SIG-M5 (cell line): Measurements from ENCODE around the gene CBLB.
"Not testable (repeated sequence)": the region's sequence is repeated elsewhere in the genome, so short reads cannot be mapped to it uniquely, and the experiment has no call there.

Source experiments
- DNase-seq: peaks from one replicate; lab custom pipeline; 2025; lab: John Stamatoyannopoulos, UW

Gene CBLB

DNA sequence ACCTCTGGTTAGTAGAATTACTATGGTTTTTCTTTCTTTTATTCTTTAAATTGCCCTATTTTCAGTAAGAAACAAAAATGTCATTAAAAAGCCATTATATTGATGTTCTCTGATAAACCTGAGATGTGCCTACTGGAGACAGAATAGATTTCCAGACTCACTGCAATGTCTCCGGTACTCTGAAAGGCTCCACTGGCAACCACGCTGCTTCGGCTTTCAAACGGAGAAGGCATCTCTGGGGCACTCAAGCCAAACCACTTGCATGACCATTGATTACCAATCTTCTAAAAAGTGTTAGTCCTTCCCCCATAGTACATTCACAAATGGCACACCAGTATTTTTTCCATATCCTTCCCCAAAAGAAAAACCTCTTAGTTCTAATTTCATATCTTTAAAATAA lies 82.6 kb downstream of the CBLB start:
- no peak for DNase-seq

GRCh38 chr3:105785803-105786202 lies 83.0 kb downstream of the CBLB start:
- no peak for DNase-seq

DNA sequence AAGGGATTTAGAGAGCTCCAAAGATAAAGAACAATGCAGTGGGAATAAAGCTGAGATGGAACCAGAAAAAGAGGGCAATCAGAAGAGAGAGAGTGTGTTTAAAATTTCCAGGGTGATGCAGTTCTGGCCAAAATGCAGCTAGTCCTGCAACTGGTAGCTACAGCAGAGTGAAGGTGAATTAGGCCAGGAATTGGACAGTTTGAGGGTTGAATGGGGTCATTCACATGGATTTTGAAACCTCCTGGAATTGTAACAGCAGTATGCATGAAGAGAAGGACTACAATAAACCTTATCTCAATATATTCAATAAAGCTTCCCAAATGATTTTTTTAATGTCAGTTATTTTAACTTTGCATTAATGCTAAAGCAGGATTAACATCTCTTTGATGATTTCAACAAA lies 85.2 kb downstream of the CBLB start:
- DNase-seq = no peak

DNA sequence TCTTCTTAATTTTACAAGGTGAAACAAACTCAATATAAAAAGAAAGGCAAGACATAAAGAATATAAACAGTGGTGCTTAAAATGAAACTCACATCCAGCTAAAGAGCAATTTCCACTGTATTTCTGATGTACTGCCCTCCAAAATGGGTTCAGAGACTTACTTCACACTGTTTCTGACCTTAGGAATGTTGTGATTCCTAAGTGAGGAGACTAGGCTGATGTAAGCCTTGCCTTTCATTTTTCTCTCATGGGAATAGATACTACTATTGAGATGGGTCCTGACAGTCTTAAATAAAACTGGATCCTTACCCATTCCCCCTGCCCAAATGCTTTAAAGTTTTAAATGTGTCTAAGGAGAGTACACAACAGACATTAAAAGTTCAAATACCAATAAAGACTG lies 86.9 kb downstream of the CBLB start:
- DNase-seq = no peak

DNA sequence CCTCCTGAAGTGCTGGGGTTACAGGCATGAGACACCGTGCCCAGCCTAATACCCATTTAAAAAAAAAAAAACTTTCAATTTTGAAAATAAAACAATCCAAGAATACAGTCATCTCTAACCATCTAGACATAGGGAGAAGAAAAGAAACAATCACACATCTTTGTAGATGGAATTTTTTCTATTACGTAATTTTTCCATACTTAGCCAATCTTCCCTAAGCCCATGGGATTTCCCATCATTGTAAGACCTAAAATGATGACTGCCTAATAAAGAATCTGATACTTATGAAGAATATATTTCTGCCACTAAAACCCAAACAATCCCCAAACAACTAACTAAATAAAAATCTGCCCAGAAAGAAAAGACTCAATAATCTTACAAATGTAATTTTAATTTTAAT lies 88.7 kb downstream of the CBLB start:
- DNase-seq = no peak

DNA sequence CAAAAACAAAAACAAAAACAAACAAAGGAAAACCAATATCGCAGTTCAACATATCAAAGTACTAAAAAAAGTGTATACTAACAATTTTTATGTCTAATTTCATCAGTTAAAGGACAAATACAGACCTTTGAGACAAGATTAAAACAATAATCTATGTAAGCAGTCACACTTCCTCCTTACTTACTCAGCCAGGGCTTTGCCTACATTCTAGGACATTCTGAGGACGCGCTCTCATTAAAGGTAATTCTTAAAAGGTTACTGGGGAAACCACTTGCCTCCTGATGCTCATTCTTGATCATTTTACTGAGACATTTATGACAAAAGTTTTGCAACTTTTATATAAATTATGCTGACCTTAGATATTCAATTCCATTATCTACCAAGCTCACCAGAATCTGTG lies 93.4 kb downstream of the CBLB start:
- DNase-seq = no peak

GRCh38 chr3:105774444-105775180 lies 94.2 kb downstream of the CBLB start:
- DNase-seq = no peak

DNA sequence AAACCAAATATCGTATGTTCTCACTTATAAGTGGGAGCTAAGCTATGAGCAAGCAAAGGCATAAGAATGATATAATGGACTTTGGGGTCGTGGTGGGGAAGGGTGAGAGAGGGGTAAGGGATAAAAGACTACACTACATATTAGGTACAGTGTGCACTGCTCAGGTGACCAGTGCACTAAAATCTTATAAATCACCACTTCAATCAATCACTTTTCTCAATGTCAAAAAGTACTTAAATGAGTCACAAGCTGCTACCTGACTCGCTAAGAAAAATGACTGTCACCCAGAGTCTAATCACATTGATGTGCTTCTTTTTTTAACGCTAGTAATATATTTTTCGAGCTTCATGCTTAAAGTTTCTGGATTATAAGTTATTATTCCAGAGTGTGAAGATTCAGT lies 95.5 kb downstream of the CBLB start:
- DNase-seq = no peak

DNA sequence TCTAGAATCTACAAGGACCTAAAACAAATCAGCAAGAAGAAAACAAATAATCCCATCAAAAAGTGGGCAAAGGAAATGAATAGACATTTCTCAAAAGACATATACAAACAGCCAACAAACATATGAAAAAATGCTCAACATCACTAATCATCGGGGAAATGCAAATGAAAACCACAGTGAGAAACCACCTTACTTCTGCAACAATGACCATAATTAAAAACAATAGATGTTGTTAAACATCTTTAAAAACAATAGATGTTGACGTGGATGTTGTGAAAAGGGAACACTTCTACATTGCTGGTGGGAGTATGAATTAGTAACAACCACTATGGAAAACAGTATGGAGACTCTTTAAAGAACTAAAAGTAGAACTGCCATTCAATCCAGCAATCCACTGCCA lies 96.2 kb downstream of the CBLB start:
- DNase-seq = no peak

DNA sequence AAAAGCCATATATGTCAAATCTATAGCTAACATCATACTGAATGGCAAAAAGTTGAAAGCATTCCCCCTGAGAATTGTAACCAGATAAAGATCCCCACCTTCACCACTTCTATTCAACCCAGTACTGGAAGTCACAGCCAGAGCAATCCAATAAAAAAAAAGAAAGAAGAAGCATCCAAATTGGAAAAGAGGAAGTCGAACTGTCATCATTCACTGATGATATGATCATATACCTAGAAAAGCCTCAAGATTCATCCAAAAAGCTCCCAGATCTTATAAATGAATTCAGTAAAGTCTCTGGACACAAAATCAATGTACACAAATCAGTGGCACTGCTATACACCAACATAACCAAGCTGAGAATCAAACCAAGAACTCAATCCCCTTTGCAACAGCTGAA lies 97.4 kb downstream of the CBLB start:
- DNase-seq = no peak

DNA sequence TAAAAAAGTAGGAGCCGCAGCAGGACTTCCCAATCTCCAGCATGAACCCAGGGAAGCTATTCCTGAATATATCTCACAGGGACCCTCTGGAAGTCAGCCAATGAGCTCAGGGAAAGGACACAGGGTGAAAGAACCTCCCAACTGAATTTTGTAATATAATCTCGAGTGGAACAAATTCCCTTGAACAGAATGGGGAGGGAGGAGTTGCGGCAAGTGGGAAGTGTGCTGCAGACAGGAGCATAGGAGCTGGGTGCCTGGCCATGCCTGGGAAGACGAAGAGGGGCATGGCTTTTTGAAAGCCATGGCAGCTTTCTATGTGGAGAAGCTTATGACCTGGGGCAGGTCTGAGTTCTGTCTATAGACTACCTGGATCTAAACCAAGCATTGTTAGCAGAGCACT lies 98.4 kb downstream of the CBLB start:
- DNase-seq = no peak

GRCh38 chr3:105767776-105768175 lies 101.0 kb downstream of the CBLB start:
- no peak for DNase-seq

- no peak for DNase-seq
These were observed 101.6 kb downstream of the CBLB start for GRCh38 chr3:105767216-105767615.

GRCh38 chr3:105765308-105765639 lies 103.5 kb downstream of the CBLB start:
- no peak for DNase-seq

GRCh38 chr3:105764378-105765307 lies 104.2 kb downstream of the CBLB start:
- DNase-seq = no peak

GRCh38 chr3:105763659-105764036 lies 105.2 kb downstream of the CBLB start:
- DNase-seq = no peak

DNA sequence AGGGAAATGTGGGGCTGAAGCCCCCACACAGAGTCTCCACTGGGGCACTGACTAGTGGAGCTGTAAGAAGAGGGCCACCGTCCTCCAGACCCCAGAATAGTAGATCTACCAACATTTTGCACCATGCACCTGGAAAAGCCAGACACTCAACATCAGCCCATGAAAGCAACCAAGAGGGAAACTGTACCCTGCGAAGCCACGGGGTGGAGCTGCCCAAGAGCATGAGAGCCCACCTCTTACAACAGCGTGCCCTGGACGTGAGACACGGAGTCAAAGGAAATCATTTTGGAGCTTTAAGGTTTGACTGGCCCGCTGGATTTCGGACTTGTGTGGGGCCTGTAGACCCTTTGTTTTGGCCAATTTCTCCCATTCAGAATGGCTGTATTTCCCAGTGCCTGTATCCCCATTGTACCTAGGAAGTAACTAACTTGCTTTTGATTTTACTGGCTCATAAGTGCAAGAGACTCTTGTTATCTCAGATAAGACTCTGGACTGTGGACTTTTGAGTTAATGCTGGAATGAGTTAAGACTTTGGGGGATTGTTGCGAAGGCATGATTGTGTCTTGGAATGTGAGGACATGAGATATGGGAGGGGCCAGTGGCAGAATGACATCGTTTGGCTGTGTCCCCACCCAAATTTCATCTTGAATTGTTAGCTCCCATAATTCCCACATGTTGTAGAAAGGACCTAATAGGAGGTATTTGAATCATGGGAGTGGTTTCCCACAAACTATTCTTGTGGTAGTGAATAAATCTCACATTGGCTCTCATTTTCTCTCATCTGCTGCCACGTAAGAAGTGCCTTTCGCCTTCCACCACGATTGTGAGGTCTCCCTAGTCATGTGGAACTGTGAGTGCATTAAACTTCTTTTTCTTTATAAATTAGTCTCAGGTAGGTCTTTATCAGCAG lies 105.8 kb downstream of the CBLB start:
- DNase-seq = no peak

DNA sequence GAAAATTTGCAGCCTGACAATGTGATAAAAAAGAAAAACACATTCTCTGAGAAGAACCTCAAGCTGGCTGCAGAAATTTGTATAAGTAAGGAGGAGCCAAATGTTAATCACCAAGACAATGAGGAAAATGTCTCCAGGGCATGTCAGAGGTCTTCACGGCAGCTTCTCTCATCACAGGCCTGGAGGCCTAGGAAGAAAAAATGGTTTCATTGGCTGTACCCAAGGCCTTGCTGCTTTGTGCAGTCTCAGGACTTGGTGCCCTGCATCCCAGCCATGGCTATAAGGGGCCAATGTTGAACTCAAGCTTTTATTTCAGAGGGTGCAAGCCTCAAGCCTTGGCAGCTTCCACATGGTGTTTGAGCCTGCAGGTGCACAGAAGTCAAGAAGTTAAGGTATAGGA lies 106.6 kb downstream of the CBLB start:
- not testable (repeated sequence) for DNase-seq

DNA sequence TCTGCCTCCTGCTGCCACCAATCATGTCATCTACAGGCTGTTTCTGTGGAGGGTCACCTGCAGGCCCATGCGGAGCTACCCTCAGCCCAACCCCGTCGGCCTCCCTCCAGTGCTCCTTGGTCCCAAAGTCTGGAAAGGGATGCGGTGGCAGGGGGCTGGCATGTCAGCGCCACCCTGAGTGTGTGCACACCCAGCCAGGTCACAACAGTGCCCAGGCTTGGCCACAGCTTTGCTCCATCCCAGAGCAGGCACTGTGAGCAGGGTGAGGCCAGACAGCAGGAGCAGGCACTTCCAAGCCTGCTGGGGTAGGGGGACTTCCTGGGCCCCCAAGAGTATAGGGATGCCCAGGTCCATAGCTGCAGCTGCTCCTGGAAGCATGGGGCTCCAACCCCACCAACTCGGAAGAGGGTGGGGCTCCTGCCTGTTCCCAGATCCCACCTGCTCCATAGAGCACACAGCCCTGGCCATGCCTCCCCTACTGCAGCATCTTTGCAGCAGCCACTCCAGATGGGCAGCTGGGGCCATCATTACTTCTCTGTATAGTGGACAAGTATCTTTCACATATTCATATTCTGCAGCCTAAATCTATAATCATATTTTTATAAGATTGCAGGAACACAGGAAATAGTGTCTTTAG lies 109.3 kb downstream of the CBLB start:
- no peak for DNase-seq

DNA sequence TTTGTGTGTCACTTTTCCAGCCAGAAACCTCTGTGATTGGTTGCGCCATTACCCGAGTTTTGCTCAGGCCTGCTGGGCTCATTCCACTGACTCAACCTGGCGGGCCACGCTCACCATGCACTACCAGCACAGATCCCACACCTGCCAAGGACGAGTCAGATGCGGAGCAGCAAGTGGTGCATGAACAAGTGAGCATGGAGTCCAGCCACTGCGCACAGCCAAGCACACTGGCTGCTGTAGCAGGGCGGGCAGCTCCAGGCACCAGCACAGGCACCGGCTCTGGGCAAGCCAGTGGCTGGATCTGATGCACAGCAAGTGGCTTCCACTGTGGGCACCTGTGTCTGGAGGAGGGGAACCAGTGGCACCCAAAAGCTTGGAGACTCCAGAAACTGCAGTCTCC lies 110.4 kb downstream of the CBLB start:
- no peak for DNase-seq

- DNase-seq = no peak
These were observed 113.5 kb downstream of the CBLB start for GRCh38 chr3:105755121-105755886.
